ENCODE data around the gene ASS1. TPM values are rescaled to one million over a fixed set of nuclear protein-coding genes. Genes with fewer than 3 reads are reported as not detected.

ASS1 gene
- polyA plus RNA-seq, 2 of the 4 experiments (the other 2 are of a cell fraction): 11.3 to 32.5 TPM

GRCh38 chr9:130422546-130422945 is 22.2 kb upstream of the ASS1 start (continued):
- TF ChIP-seq CTCF (IDR thresholded peaks at IDR 0.05) (no peak), FOXS1 (CRISPR knock-in tag; IDR thresholded peaks at IDR 0.05) (no peak), ELK1 (IDR thresholded peaks at IDR 0.05; ENCODE audit: low read depth, low read length) (no peak), MAZ (IDR thresholded peaks at IDR 0.05; ENCODE audit: borderline replicate concordance, low read depth, low read length) (no peak)

GRCh38 chr9:130423272-130423671 is 21.5 kb upstream of the ASS1 start:
- Histone ChIP-seq H3K4me2 (no peak overlapping the region), H3K4me3 (no peak overlapping the region), H3K4me1 (0 out of 3 replicates have a peak, but pooled peaks cover 5% of the 10 kb centered on the region), H3K27ac (no peak overlapping the region), H3K9me3 (no peaks in the 10 kb centered on the region)
- DNase-seq (ENCODE audit: low read depth in 1 of 2, low spot score in 1 of 2) (no peak), FAIRE-seq (no peak), ATAC-seq (no peak)
- TF ChIP-seq CBX2 (IDR thresholded peaks at IDR 0.05; ENCODE audit: borderline replicate concordance, low read depth) (no peak), GATA3 (IDR thresholded peaks at IDR 0.05; ENCODE audit: borderline replicate concordance) (no peak), MAFK (IDR thresholded peaks at IDR 0.05; ENCODE audit: partially characterized antibody) (no peak), EP300 (IDR thresholded peaks at IDR 0.05) (no peak), ZC3H11A (IDR thresholded peaks at IDR 0.05) (no peak), RAD21 (conservative IDR thresholded peaks at IDR 0.05 in 1 of 2, IDR thresholded peaks at IDR 0.05 in 1 of 2) (no peak), ZNF302 (CRISPR knock-in tag; IDR thresholded peaks at IDR 0.05) (no peak), HOXA7 (CRISPR knock-in tag; IDR thresholded peaks at IDR 0.05) (no peak), HDAC2 (IDR thresholded peaks at IDR 0.05) (no peak), BHLHE40 (IDR thresholded peaks at IDR 0.05; ENCODE audit: low read depth, low read length) (no peak), FOXS1 (CRISPR knock-in tag; IDR thresholded peaks at IDR 0.05) (no peak), KDM5A (IDR thresholded peaks at IDR 0.05) (no peak)
- ChIA-PET POLR2A (no interaction called here), CTCF (interaction anchor here (1.0 to 1.6 kb wide), 3 partner anchors 10 to 38 kb away, joined by 4 to 8 read pairs (median 8); no protein-coding TSS in a partner anchor)
- 52% methylated on average over 6 of the region's 8 CpGs for WGBS (ENCODE audit: missing lambda C conversion rate)

GRCh38 chr9:130424595-130425454 is 19.9 kb upstream of the ASS1 start:
- ChIA-PET POLR2A (no interaction called here), CTCF (interaction anchor here (0.6 to 1.1 kb wide), 3 partner anchors 8 to 152 kb away, joined by 3 to 6 read pairs (median 3); no protein-coding TSS in a partner anchor)
- no peak overlapping the region for H3K4me3 ChIP-seq
- H3K27ac ChIP-seq: no peak overlapping the region
- FAIRE-seq (no peak), ATAC-seq (no peak), DNase-seq (ENCODE audit: low read depth in 1 of 2, low spot score in 1 of 2) (no peak)
- H3K4me2 ChIP-seq: no peak overlapping the region
- H3K4me1 ChIP-seq: 0 out of 3 replicates have a peak, but pooled peaks cover 5% of the 10 kb centered on the region
- no peaks in the 10 kb centered on the region for H3K9me3 ChIP-seq
- no peak for TF ChIP-seq ELK1 (IDR thresholded peaks at IDR 0.05; ENCODE audit: low read depth, low read length)
- no peak for TF ChIP-seq JUNB (IDR thresholded peaks at IDR 0.05)
- no peak for TF ChIP-seq ESRRA (IDR thresholded peaks at IDR 0.05; ENCODE audit: borderline replicate concordance, low read length)
- TF ChIP-seq GATA3 (IDR thresholded peaks at IDR 0.05; ENCODE audit: borderline replicate concordance): no peak
- TF ChIP-seq RCOR1 (IDR thresholded peaks at IDR 0.05; ENCODE audit: low read depth, low read length): no peak
- no peak for TF ChIP-seq HOXB13 (CRISPR knock-in tag; IDR thresholded peaks at IDR 0.05; ENCODE audit: low read depth)
- no peak for TF ChIP-seq MAZ (IDR thresholded peaks at IDR 0.05; ENCODE audit: borderline replicate concordance, low read depth, low read length)
- TF ChIP-seq RNF2 (IDR thresholded peaks at IDR 0.05; ENCODE audit: borderline replicate concordance, low read depth): no peak
- no peak for TF ChIP-seq HOXB5 (CRISPR knock-in tag; IDR thresholded peaks at IDR 0.05)
- TF ChIP-seq POLR2AphosphoS2 (conservative IDR thresholded peaks at IDR 0.05; ENCODE audit: low read length): no peak
- WGBS (ENCODE audit: missing lambda C conversion rate): 88% methylated on average over 18 of the region's 24 CpGs

Data from A549 (cell line).